CD14-positive monocyte (primary cell): ENCODE measurements around the gene PDGFA. TPM values are rescaled to one million over a fixed set of nuclear protein-coding genes. Genes with fewer than 3 reads are reported as not detected.
A peak's percentile ranks its signal among the peaks of the same experiment; 100 is the strongest.

Experiments
- DNase-seq, 3 donors: peaks; one replicate each; pipeline ENCODE4 v3.0.0-alpha.2; 2011 to 2022
- H2AFZ ChIP-seq: 2 replicates; pipeline ENCODE4 v1.6.0; 2012; ENCODE audit warnings: mild to moderate bottlenecking, low read depth, low read length, inconsistent platforms; ENCODE audit not compliant: insufficient read depth, poor library complexity, severe bottlenecking
- H3K27ac ChIP-seq, 2 donors: 1 replicate in 1 of 2; 2 replicates in 1 of 2; pipeline ENCODE4 v1.5.1; 2012 to 2013; ENCODE audit warnings: low read length in 2 of 2, control low read depth in 1 of 2, inconsistent platforms in 1 of 2, low read depth in 1 of 2, mild to moderate bottlenecking in 1 of 2
- H3K27me3 ChIP-seq, 2 donors: one replicate each; pipeline versions ENCODE4 v1.6.0 to v1.6.1; 2011 to 2013; ENCODE audit warnings: low read length in 2 of 2; ENCODE audit not compliant: control insufficient read depth in 2 of 2, insufficient read depth in 2 of 2
- H3K36me3 ChIP-seq, 2 donors: replicated peaks in 1 of 2; 1 replicate in 1 of 2; 2 replicates in 1 of 2; pipeline versions ENCODE4 v1.5.1 to v1.6.1; 2012 to 2013; ENCODE audit warnings: low read length in 2 of 2, control low read depth in 1 of 2, inconsistent platforms in 1 of 2, mild to moderate bottlenecking in 1 of 2; ENCODE audit not compliant: insufficient read depth in 2 of 2, control insufficient read depth in 1 of 2
- H3K4me1 ChIP-seq, 2 donors: 1 replicate in 1 of 2; 2 replicates in 1 of 2; pipeline versions ENCODE4 v1.5.1 to v1.6.1; 2012 to 2013; ENCODE audit warnings: low read length in 2 of 2, control low read depth in 1 of 2, inconsistent platforms in 1 of 2, mild to moderate bottlenecking in 1 of 2, moderate library complexity in 1 of 2; ENCODE audit not compliant: insufficient read depth in 2 of 2, control insufficient read depth in 1 of 2
- H3K4me2 ChIP-seq: replicated peaks from 2 replicates; pipeline ENCODE3; 2012; ENCODE audit warnings: low read length, moderate library complexity, mild to moderate bottlenecking; ENCODE audit not compliant: poor library complexity, severe bottlenecking; ENCODE audit errors: extremely low read depth
- H3K4me3 ChIP-seq, 3 experiments: fragments of 200-600 bp in 1 of 3; sonication (generic) in 1 of 3; replicated peaks in 1 of 3; 1 replicate in 2 of 3; 2 replicates in 1 of 3; pipeline ENCODE4 v1.5.1; 2011 to 2013; ENCODE audit warnings: low read length in 3 of 3, mild to moderate bottlenecking in 3 of 3, control low read depth in 2 of 3, low read depth in 2 of 3, inconsistent platforms in 1 of 3, moderate library complexity in 1 of 3
- H3K79me2 ChIP-seq: 2 replicates; pipeline ENCODE4 v1.6.0; 2012; ENCODE audit warnings: mild to moderate bottlenecking, control low read depth, inconsistent platforms, low read length, moderate library complexity; ENCODE audit not compliant: insufficient read depth
- H3K9ac ChIP-seq: 2 replicates; pipeline ENCODE4 v1.6.0; 2017; ENCODE audit warnings: low read length, mild to moderate bottlenecking; ENCODE audit not compliant: insufficient read depth, poor library complexity, severe bottlenecking
- H3K9me3 ChIP-seq, 2 donors: replicated peaks in 1 of 2; 1 replicate in 1 of 2; 2 replicates in 1 of 2; pipeline versions ENCODE4 v1.5.1 to v1.6.1; 2012 to 2013; ENCODE audit warnings: low read length in 2 of 2, control low read depth in 1 of 2; ENCODE audit not compliant: control insufficient read depth in 1 of 2, insufficient read depth in 1 of 2
- H4K20me1 ChIP-seq: 2 replicates; pipeline ENCODE4 v1.6.0; 2012; ENCODE audit warnings: mild to moderate bottlenecking, low read length, control low read depth, moderate library complexity; ENCODE audit not compliant: insufficient read depth
- H3K27ac Mint-ChIP-seq, 7 donors: one replicate each; pipeline ENCODE4 v1.8.0; 2020; ENCODE audit warnings: mild to moderate bottlenecking in 7 of 7, mixed read lengths in 7 of 7, moderate library complexity in 6 of 7, inconsistent platforms in 2 of 7
- H3K27me3 Mint-ChIP-seq, 3 donors: one replicate each; pipeline ENCODE4 v1.8.0; 2021 to 2022; ENCODE audit warnings: low read depth in 3 of 3, mild to moderate bottlenecking in 3 of 3, mixed read lengths in 3 of 3, moderate library complexity in 3 of 3, inconsistent platforms in 1 of 3
- H3K36me3 Mint-ChIP-seq, 2 donors: one replicate each; pipeline ENCODE4 v1.8.0; 2020; ENCODE audit warnings: mixed read lengths in 2 of 2, inconsistent platforms in 1 of 2, mild to moderate bottlenecking in 1 of 2
- H3K4me1 Mint-ChIP-seq: one replicate; pipeline ENCODE4 v1.8.0; 2020; ENCODE audit warnings: mild to moderate bottlenecking, mixed read lengths
- H3K4me3 Mint-ChIP-seq, 2 donors: one replicate each; pipeline ENCODE4 v1.8.0; 2020; ENCODE audit warnings: mild to moderate bottlenecking in 2 of 2, mixed read lengths in 2 of 2, moderate library complexity in 1 of 2
- H3K9me3 Mint-ChIP-seq, 7 donors: one replicate each; pipeline ENCODE4 v1.8.0; 2020 to 2022; ENCODE audit warnings: mixed read lengths in 7 of 7, mild to moderate bottlenecking in 6 of 7, moderate library complexity in 6 of 7, inconsistent platforms in 2 of 7
- WGBS: methylation state at CpG from one replicate; pipeline ENCODE4 v1.1.5; 2013; ENCODE audit warnings: missing lambda C conversion rate; ENCODE audit not compliant: insufficient coverage; 5-methylcytosine and 5-hydroxymethylcytosine counted together
- intact Hi-C, 2 donors: fragments of 100-400 bp; cut with micrococcal nuclease; formaldehyde crosslinking; loops; one replicate each; pipeline versions ENCODE4 v1.15.0 to v1.15.1; 2023
- polyA plus RNA-seq, 3 donors: library from polyadenylated mRNA; depleted of rRNA in 1 of 3; unstranded in 2 of 3; stranded (reverse) in 1 of 3; fragments of 300-500 nt in 2 of 3; fragments of >200 nt in 1 of 3; fragmentation: Illumina TruSeq in 2 of 3; gene quantifications; 1 replicate in 2 of 3; 2 replicates in 1 of 3; pipeline ENCODE4 v1.2.3, GENCODE V29; 2012 to 2021
- TF ChIP-seq, protein P1 (sequence below): fragments of 200-600 bp; IDR thresholded peaks from one replicate; pipeline ENCODE4 v1.8.0; 2022; ENCODE audit warnings: antibody characterized with exemption, mild to moderate bottlenecking

Gene PDGFA
- polyA plus RNA-seq, 3 donors: 0.29 TPM; not detected in 2

DNA sequence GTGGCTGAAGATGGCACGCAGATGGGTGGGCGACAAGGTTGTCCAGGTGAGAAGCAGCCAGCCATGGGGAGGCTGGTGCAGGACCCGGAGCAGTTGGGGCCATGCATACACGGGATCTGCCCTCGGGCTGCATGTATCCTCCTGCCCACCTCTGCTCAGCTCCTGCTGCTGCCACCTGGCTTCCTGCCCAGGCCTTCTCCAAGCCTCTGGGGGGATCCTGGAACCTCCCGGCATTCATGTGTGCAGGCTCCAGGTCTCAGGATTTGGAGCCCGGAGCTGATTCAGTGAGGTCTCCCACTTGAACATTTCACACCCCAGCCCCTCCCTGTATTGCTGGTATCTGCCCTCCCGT is 27.0 kb downstream of the PDGFA start:
- Mint-ChIP-seq H3K9me3 (peaks cover 0 to 7% (median 2%) of the 10 kb centered on the region in 7 donors), H3K27ac (no peak overlapping the region)
- WGBS: 91% methylated on average over 8 of the region's 8 CpGs

GRCh38 chr7:491958-492713 is 27.5 kb downstream of the PDGFA start:
- DNase-seq: no peak
- H3K27me3 Mint-ChIP-seq: peaks cover 10 to 14% (median 11%) of the 10 kb centered on the region in 3 donors
- H3K4me3 ChIP-seq: no peak overlapping the region
- peaks cover 0 to 4% of the 10 kb centered on the region in 2 donors for H3K27me3 ChIP-seq
- H2AFZ ChIP-seq: no peak overlapping the region
- H3K36me3 ChIP-seq: no peaks in the 10 kb centered on the region
- H3K79me2 ChIP-seq: no peaks in the 10 kb centered on the region
- no peaks in the 10 kb centered on the region for H3K4me1 ChIP-seq
- no peak overlapping the region for H3K4me3 Mint-ChIP-seq
- intact Hi-C loops: no loop called here
- H4K20me1 ChIP-seq: no peaks in the 10 kb centered on the region
- H3K4me1 Mint-ChIP-seq: no peaks in the 10 kb centered on the region
- 91% methylated on average over 12 of the region's 15 CpGs for WGBS
- H3K27ac Mint-ChIP-seq: peak overlapping the region in 1 of 7 donors; percentile 36
- peaks cover 0 to 7% (median 2%) of the 10 kb centered on the region in 7 donors for H3K9me3 Mint-ChIP-seq
- no peak overlapping the region for H3K27ac ChIP-seq
- no peak overlapping the region for H3K4me2 ChIP-seq
- H3K9ac ChIP-seq: no peak overlapping the region
- H3K36me3 Mint-ChIP-seq: no peaks in the 10 kb centered on the region
- peaks cover 0 to 10% of the 10 kb centered on the region in 2 donors for H3K9me3 ChIP-seq
- TF ChIP-seq, protein P1, sequence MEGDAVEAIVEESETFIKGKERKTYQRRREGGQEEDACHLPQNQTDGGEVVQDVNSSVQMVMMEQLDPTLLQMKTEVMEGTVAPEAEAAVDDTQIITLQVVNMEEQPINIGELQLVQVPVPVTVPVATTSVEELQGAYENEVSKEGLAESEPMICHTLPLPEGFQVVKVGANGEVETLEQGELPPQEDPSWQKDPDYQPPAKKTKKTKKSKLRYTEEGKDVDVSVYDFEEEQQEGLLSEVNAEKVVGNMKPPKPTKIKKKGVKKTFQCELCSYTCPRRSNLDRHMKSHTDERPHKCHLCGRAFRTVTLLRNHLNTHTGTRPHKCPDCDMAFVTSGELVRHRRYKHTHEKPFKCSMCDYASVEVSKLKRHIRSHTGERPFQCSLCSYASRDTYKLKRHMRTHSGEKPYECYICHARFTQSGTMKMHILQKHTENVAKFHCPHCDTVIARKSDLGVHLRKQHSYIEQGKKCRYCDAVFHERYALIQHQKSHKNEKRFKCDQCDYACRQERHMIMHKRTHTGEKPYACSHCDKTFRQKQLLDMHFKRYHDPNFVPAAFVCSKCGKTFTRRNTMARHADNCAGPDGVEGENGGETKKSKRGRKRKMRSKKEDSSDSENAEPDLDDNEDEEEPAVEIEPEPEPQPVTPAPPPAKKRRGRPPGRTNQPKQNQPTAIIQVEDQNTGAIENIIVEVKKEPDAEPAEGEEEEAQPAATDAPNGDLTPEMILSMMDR: no peak

More for the DNA sequence above, 27.0 kb downstream of the PDGFA start:
- no peak for DNase-seq
- Histone ChIP-seq H3K27me3 (peaks cover 0 to 3% of the 10 kb centered on the region in 2 donors), H3K79me2 (no peaks in the 10 kb centered on the region), H3K9me3 (peaks cover 0 to 10% of the 10 kb centered on the region in 2 donors), H3K4me2 (no peak overlapping the region), H3K27ac (no peak overlapping the region), H3K36me3 (no peaks in the 10 kb centered on the region), H3K4me3 (no peak overlapping the region), H2AFZ (no peak overlapping the region), H3K4me1 (no peaks in the 10 kb centered on the region), H4K20me1 (no peaks in the 10 kb centered on the region), H3K9ac (no peak overlapping the region)
- peaks cover 10 to 11% (median 10%) of the 10 kb centered on the region in 3 donors for H3K27me3 Mint-ChIP-seq
- intact Hi-C loops: no loop called here
- TF ChIP-seq, protein P1: no peak
- no peak overlapping the region for H3K4me3 Mint-ChIP-seq
- no peaks in the 10 kb centered on the region for H3K4me1 Mint-ChIP-seq
- H3K36me3 Mint-ChIP-seq: no peaks in the 10 kb centered on the region
